Tibial artery (tissue), 4 donors: ENCODE data around the gene FRMPD1.

ENCODE experiments used
- DNase-seq, 2 donors: peaks; one replicate each; pipeline ENCODE4 v3.0.0-alpha.2; 2019
- H3K27ac ChIP-seq, 2 donors: fragments of 200-600 bp; sonication (generic) in 1 of 2; 1 replicate in 1 of 2; 2 replicates in 1 of 2; pipeline ENCODE4 v1.5.1; 2018 to 2019; ENCODE audit warnings: mild to moderate bottlenecking in 1 of 2
- H3K27me3 ChIP-seq, 2 donors: fragments of 200-600 bp; sonication (generic) in 1 of 2; one replicate each; pipeline versions ENCODE4 v1.5.1 to v1.6.0; 2016 to 2019
- H3K36me3 ChIP-seq, 3 donors: fragments of 200-600 bp; sonication (generic) in 2 of 3; one replicate each; pipeline ENCODE4 v1.5.1; 2016 to 2019; ENCODE audit warnings: mild to moderate bottlenecking in 2 of 3
- H3K4me1 ChIP-seq, 4 donors: fragments of 200-600 bp; sonication (generic) in 2 of 4; 1 replicate in 3 of 4; 2 replicates in 1 of 4; pipeline ENCODE4 v1.5.1; 2016 to 2019
- H3K4me3 ChIP-seq, 2 donors: fragments of 200-600 bp; sonication (generic) in 1 of 2; 1 replicate in 1 of 2; 2 replicates in 1 of 2; pipeline ENCODE4 v1.5.1; 2018 to 2019; ENCODE audit warnings: mild to moderate bottlenecking in 2 of 2
- H3K9me3 ChIP-seq, 3 donors: fragments of 200-600 bp; sonication (generic) in 1 of 3; one replicate each; pipeline ENCODE4 v1.5.1; 2016 to 2019
- intact Hi-C: fragments of 100-400 bp; cut with DNase I; formaldehyde crosslinking; loops from one replicate; pipeline ENCODE4 v1.15.0; 2023; ENCODE audit warnings: low total_unique reads
- TF ChIP-seq, protein P1 (sequence below), 2 experiments: fragments of 200-600 bp in 1 of 2; fragments of 450-650 bp in 1 of 2; IDR thresholded peaks; one replicate each; pipeline ENCODE4 v1.5.1; 2017 to 2019; ENCODE audit warnings: antibody characterized with exemption in 2 of 2, mild to moderate bottlenecking in 1 of 2, moderate library complexity in 1 of 2

The FRMPD1 gene

DNA sequence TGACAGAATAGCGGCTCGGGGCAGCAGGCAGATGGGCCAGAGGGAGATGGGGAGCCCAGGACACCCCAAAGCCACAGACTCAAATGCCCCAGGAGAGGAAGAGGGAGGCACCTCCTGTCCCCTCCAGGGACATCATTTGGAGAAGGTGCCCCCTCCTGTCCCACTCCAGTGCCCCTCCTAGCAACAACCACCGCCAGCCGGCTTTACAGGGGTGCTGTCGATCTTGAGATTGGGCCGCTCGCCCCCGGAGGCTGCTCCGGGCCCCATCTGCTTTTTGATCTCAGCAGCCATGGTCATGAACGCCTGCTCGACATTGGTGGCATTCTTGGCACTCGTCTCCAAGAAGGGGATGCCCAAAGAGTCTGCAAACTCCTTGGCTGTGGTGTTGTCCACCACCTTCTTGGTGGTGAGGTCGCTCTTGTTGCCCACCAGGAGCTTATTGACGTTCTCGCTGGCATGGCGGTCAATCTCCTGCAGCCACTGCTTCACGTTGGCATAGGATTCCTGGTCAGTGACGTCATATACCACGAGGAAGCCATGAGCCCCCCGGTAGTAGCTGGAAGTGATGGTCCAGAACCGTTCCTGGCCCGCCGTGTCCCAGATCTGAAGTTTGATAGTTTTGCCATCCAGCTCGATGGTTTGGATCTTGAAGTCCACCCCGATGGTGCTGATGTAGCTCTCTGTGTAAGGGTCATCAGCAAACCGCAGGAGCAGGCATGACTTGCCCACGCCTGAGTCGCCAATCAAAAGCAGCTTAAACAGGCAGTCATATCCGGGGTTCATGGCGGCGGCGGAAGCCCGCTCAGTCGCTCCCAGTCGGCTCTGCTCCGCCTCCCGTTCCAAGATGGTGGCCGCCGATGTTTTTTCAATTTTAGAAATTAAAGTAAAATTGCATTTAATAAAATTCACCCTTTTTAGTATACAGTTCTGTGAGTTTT is 14.0 kb upstream of the FRMPD1 start:
- no peak overlapping the region for H3K4me3 ChIP-seq
- no peaks in the 10 kb centered on the region for H3K9me3 ChIP-seq
- TF ChIP-seq, protein P1, sequence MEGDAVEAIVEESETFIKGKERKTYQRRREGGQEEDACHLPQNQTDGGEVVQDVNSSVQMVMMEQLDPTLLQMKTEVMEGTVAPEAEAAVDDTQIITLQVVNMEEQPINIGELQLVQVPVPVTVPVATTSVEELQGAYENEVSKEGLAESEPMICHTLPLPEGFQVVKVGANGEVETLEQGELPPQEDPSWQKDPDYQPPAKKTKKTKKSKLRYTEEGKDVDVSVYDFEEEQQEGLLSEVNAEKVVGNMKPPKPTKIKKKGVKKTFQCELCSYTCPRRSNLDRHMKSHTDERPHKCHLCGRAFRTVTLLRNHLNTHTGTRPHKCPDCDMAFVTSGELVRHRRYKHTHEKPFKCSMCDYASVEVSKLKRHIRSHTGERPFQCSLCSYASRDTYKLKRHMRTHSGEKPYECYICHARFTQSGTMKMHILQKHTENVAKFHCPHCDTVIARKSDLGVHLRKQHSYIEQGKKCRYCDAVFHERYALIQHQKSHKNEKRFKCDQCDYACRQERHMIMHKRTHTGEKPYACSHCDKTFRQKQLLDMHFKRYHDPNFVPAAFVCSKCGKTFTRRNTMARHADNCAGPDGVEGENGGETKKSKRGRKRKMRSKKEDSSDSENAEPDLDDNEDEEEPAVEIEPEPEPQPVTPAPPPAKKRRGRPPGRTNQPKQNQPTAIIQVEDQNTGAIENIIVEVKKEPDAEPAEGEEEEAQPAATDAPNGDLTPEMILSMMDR (IDR thresholded peaks at IDR 0.05) = no peak
- DNase-seq = no peak
- peaks cover 0 to 22% of the 10 kb centered on the region in 2 donors for H3K27me3 ChIP-seq
- H3K4me1 ChIP-seq = no peaks in the 10 kb centered on the region
- intact Hi-C loops = no loop called here
- H3K27ac ChIP-seq = no peak overlapping the region
- no peaks in the 10 kb centered on the region for H3K36me3 ChIP-seq

DNA sequence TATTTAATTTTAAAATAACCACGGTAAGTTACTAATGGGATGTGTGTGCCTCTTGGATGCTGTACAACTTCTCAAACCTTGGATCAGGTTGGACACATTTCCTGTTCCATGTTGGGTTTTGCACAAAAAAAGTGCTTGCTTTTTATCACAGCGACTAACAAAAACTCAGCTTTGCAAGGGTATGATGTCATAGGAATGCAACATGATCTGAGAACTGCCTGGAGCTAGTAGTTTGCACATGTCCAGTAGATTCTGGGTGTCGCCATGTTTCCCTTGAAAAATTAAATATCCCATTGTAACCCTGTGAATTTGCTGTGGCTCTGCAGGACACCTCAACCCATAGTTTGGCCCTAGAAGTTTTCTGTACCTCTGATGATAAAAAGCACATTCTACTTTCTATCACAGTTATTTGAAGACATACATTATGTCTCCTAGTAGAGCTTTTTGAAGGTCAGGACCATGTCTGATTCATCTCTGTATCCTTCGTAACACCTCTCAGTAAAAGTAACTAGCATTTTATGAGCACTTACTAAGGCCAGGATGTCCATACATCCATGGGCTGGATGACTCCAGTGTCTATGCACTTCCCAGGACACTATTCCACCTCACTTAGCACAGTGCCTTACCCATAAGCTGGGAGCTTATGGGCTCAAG is 11.5 kb upstream of the FRMPD1 start:
- TF ChIP-seq, protein P1 (IDR thresholded peaks at IDR 0.05) = no peak
- no peaks in the 10 kb centered on the region for H3K4me1 ChIP-seq
- intact Hi-C loops = no loop called here
- H3K36me3 ChIP-seq = no peaks in the 10 kb centered on the region
- no peak for DNase-seq
- no peak overlapping the region for H3K27ac ChIP-seq
- peaks cover 0 to 30% of the 10 kb centered on the region in 2 donors for H3K27me3 ChIP-seq
- H3K9me3 ChIP-seq = no peaks in the 10 kb centered on the region
- no peak overlapping the region for H3K4me3 ChIP-seq

DNA sequence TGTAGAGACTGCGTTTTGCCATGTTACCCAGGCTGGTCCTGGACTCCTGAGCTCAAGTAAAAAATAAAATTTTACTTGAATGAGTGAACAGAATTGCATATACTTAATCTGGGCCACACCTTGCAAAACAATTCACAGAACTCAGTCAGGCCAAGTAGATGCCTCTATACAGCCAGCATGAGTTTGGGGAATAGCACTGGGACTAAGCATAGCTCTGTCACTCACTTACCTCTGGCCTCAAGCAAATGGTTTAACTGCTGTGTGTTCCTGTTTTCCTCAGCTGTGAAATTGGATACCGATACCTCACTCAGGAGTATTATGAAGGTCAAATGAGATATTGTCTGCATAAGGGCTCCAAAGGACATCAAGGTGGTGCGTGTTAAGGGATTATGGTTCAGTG is 10.9 kb upstream of the FRMPD1 start:
- Histone ChIP-seq H3K36me3 (no peaks in the 10 kb centered on the region), H3K4me3 (no peak overlapping the region), H3K27me3 (peaks cover 0 to 33% of the 10 kb centered on the region in 2 donors), H3K9me3 (no peaks in the 10 kb centered on the region), H3K4me1 (no peaks in the 10 kb centered on the region), H3K27ac (no peak overlapping the region)
- TF ChIP-seq, protein P1 (IDR thresholded peaks at IDR 0.05) = no peak
- no peak for DNase-seq
- intact Hi-C loops = no loop called here

DNA sequence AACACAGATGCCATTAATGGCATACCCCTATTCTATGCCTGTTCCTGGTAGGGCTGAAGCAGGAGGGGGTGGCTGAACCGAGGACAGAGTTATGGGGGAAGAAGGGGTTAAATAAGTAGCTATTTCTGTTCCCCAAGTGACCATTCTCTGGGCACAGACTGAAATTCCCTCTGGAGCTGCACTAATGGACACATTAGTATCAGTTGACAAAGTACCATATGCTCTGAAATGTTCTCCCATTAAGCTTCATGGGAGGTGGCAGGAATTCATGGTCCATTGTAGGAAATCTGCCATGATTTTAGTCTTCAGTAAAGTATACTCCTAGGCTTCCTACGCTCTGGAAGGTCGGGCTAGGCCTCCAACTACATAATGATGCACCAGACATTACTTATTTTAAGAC is 10.5 kb upstream of the FRMPD1 start:
- H3K27me3 ChIP-seq = peaks cover 0 to 33% of the 10 kb centered on the region in 2 donors
- H3K4me3 ChIP-seq = no peak overlapping the region
- H3K4me1 ChIP-seq = no peaks in the 10 kb centered on the region
- TF ChIP-seq, protein P1 (IDR thresholded peaks at IDR 0.05) = no peak
- H3K9me3 ChIP-seq = no peaks in the 10 kb centered on the region
- H3K27ac ChIP-seq = no peak overlapping the region
- intact Hi-C loops = no loop called here
- no peaks in the 10 kb centered on the region for H3K36me3 ChIP-seq
- DNase-seq = no peak

DNA sequence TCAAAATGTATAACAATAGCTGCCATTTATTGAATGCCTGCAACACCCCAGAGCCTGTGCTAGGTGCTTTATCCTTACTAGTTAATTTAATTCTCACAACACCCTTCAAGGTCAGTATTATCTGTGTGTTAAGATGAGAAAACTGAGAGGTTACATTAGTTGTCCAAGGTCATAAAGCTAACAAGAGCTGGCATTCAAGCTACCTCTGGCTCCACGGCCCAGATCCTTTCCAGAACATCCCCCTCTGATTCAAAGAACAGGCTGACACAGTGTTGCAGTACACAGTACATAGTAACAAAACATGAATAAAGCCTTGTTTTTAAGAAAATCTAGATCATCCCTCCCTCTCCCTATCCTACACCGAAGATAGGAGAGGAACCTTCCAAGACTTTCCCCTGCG is 9.4 kb upstream of the FRMPD1 start:
- no peak for DNase-seq
- Histone ChIP-seq H3K27ac (no peak overlapping the region), H3K4me1 (no peaks in the 10 kb centered on the region), H3K36me3 (no peaks in the 10 kb centered on the region), H3K4me3 (no peak overlapping the region), H3K9me3 (no peaks in the 10 kb centered on the region), H3K27me3 (peaks cover 0 to 23% of the 10 kb centered on the region in 2 donors)
- TF ChIP-seq, protein P1 (IDR thresholded peaks at IDR 0.05) = no peak
- intact Hi-C loops = no loop called here
